SH-SY5Y (cell line): ENCODE results near the gene ZNF84.

Experiments
- GATA2 ChIP-seq: IDR thresholded peaks from 2 replicates; pipeline ENCODE4 v1.6.1; 2011; ENCODE audit warnings: mild to moderate bottlenecking, low read depth, low read length
- GATA3 ChIP-seq: IDR thresholded peaks from 2 replicates; pipeline ENCODE4 v1.6.1; 2011; ENCODE audit warnings: low read depth, mild to moderate bottlenecking, low read length, moderate library complexity

The ZNF84 gene

GRCh38 chr12:133037207-133038005 lies at the start of gene ZNF84:
TSS of gene ZNF84 (plus strand) at chr12:133037509. CDS start at chr12:133041468, 3,959 bp downstream.
- TF ChIP-seq GATA3: no peak
- no peak for TF ChIP-seq GATA2

- TF ChIP-seq GATA2: no peak
- TF ChIP-seq GATA3: no peak
Observed at GRCh38 chr12:132998741-132999140, 38.6 kb upstream of the ZNF84 start.

GRCh38 chr12:133010657-133011297 lies 26.5 kb upstream of the ZNF84 start:
- TF ChIP-seq GATA3 (no peak), GATA2 (no peak)

GRCh38 chr12:133023566-133023965 lies 13.7 kb upstream of the ZNF84 start:
- TF ChIP-seq GATA3 (no peak), GATA2 (no peak)

- no peak for TF ChIP-seq GATA2
- TF ChIP-seq GATA3: no peak
Observed at GRCh38 chr12:133026996-133027395, 10.3 kb upstream of the ZNF84 start.

GRCh38 chr12:133038118-133038709 lies 905 bp downstream of the ZNF84 start:
- TF ChIP-seq GATA2 (no peak), GATA3 (no peak)

GRCh38 chr12:133046698-133047097 lies 9.4 kb downstream of the ZNF84 start:
- TF ChIP-seq GATA2 (no peak), GATA3 (no peak)

GRCh38 chr12:133057446-133057845 lies 20.1 kb downstream of the ZNF84 start:
- no peak for TF ChIP-seq GATA2
- no peak for TF ChIP-seq GATA3

- no peak for TF ChIP-seq GATA3
- no peak for TF ChIP-seq GATA2
Observed at GRCh38 chr12:133058203-133059113, 21.1 kb downstream of the ZNF84 start.

- TF ChIP-seq GATA2 (no peak), GATA3 (no peak)
Observed at GRCh38 chr12:133061954-133062353, 24.6 kb downstream of the ZNF84 start.

- no peak for TF ChIP-seq GATA2
- TF ChIP-seq GATA3: no peak
Observed at GRCh38 chr12:133063556-133063955, 26.2 kb downstream of the ZNF84 start.

GRCh38 chr12:133073836-133074235 lies 36.5 kb downstream of the ZNF84 start:
- no peak for TF ChIP-seq GATA2
- TF ChIP-seq GATA3: no peak

GRCh38 chr12:133080026-133080367 lies 42.7 kb downstream of the ZNF84 start:
- no peak for TF ChIP-seq GATA3
- TF ChIP-seq GATA2: no peak
